Stimulated activated CD8-positive, alpha-beta memory T cell treated with anti-CD3 and anti-CD28 coated beads, Interleukin-4, amount 100 ng/mL, for 24 hours (primary cell): Measurements from ENCODE around the gene PLAGL2.
"Not testable (repeated sequence)": the region's sequence is repeated elsewhere in the genome, so short reads cannot be mapped to it uniquely, and the experiment has no call there.

Experiments used
- DNase-seq: peaks from one replicate; pipeline ENCODE4 v3.0.0-alpha.2; 2020; ENCODE audit warnings: low read depth

PLAGL2 gene

DNA sequence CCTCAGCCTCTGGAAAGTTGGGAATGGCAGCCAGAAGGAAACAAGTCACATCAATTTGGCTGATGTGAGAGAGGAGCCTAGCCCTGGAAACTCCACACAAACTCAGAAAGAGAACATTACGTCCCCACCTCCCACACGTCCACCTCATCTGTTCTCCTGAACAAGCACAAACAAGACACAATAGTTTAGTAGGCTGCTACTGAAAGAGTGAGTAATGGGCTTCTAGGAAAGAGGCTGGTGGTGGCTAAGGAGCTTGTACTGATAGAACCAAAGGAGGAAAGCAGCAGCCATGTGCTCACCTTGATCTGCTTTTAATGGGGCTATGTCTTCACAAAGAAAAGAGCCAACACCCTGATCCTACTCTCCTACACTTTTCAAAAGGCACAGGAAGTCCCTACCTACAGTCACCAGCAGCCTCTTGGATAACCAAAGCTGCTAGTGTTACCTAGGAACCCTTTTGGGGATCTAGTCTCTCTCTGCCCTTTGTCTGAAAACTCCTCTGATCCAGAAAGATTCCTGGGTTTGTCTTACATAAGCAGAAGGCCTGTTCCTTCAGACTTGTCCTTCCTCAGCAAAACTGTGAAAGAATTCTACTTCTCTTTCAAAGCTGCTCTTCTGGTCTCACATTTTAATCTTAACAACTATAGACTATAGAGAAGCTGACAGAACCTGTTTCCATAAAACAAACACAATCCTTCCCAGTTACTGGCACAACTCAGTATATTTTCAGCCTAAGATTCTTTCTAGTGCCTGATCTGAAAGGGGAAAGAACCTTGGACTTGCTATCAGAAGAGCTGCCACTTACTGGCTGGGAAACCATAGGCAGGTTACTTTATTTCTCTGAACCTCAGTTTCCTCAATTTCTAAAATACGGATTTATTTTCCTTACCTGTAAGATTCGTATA, 3.1 kb downstream of the PLAGL2 start:
- peak; percentile 61 for DNase-seq

GRCh38 chr20:32203356-32204204, 4.0 kb downstream of the PLAGL2 start:
- DNase-seq = no peak

- no peak for DNase-seq
Measured at GRCh38 chr20:32201977-32202363, 5.6 kb downstream of the PLAGL2 start.

GRCh38 chr20:32201296-32201976, 6.1 kb downstream of the PLAGL2 start:
- DNase-seq = no peak

- DNase-seq = no peak
Measured at GRCh38 chr20:32199006-32199405, 8.5 kb downstream of the PLAGL2 start.

DNA sequence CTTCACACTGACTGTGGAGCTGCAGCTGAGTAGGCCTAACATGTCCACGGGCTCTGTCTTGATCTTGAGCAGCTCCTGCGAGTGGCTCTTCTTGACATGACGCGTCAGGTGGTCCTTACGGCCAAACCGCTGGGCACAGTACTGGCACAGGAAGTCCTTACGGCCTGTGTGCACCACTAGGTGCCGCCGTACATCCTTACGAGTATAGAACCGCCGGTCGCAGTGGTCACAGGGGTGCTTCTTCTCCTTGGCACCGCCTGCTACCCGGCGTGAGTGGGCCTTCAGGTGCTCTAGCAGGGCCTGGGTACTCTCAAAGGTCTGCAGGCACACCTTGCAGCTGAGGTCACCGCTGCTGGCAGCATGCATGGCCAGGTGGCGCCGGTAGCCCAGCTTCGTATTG, 10.4 kb downstream of the PLAGL2 start:
- not testable (repeated sequence) for DNase-seq

- DNase-seq = not testable (repeated sequence)
Measured at GRCh38 chr20:32196613-32197012, 10.9 kb downstream of the PLAGL2 start.

GRCh38 chr20:32195581-32195980, 12.0 kb downstream of the PLAGL2 start:
- DNase-seq = no peak

GRCh38 chr20:32193996-32194395, 13.5 kb downstream of the PLAGL2 start:
- DNase-seq = no peak

DNA sequence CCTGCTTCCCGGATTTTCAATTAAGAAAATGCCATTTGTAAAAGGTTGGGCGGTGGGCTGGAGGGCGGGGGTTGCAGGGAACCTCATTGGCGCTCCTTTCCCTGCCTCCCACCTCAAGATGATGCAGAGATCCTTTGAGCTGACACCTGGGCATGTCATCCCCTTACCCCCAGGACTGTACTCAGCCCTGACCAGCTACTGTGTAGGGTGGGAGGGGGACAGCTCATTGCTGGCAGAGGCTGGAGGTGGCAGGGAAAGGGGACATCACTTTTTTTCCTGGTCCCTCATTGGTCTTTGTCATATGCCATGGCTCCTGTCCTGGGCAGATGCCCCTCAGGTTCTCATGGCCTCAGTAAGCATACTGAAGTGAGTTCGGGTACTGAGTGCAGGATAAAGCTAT, 14.2 kb downstream of the PLAGL2 start:
- not testable (repeated sequence) for DNase-seq

DNA sequence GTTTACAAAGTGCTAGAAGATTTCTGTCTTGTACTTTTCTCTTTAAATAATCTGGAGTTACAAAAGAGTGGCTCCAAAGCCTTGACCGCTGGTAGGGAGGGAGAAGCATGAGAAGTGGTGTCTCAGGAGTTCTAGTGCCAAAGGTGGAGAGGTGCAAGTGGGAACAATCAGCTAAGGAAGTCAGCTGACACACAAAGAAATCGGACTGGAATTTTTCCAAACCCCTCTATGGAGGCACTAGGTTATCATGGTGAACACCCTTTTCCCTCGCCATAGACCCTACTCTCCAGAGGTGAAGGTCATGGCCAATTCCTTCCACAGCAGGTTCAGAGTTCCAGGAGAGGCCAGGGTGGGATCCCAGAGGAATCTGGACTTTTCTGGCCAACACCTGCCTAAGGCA, 14.8 kb downstream of the PLAGL2 start:
- no peak for DNase-seq

- no peak for DNase-seq
Measured at GRCh38 chr20:32191873-32192272, 15.7 kb downstream of the PLAGL2 start.

GRCh38 chr20:32191422-32191821, 16.1 kb downstream of the PLAGL2 start:
- no peak for DNase-seq

GRCh38 chr20:32190616-32191415, 16.7 kb downstream of the PLAGL2 start:
- no peak for DNase-seq

- peak; percentile 38 for DNase-seq
Measured at GRCh38 chr20:32189691-32190615, 17.6 kb downstream of the PLAGL2 start.

DNA sequence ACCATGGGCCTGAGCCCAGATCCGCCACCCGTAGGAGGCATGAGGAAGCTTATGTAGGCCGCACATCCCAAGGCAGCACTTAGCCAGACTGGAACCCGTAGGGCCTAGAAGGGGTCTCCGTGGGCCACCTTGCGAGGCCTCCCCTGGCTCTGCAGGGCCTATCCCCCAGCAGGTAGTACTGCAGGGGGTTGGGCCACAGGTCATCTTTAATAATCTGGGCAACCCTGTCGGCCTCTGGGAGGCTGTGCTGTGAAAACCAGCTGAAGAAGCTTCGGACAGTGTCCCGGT, 18.5 kb downstream of the PLAGL2 start:
- DNase-seq = no peak

DNA sequence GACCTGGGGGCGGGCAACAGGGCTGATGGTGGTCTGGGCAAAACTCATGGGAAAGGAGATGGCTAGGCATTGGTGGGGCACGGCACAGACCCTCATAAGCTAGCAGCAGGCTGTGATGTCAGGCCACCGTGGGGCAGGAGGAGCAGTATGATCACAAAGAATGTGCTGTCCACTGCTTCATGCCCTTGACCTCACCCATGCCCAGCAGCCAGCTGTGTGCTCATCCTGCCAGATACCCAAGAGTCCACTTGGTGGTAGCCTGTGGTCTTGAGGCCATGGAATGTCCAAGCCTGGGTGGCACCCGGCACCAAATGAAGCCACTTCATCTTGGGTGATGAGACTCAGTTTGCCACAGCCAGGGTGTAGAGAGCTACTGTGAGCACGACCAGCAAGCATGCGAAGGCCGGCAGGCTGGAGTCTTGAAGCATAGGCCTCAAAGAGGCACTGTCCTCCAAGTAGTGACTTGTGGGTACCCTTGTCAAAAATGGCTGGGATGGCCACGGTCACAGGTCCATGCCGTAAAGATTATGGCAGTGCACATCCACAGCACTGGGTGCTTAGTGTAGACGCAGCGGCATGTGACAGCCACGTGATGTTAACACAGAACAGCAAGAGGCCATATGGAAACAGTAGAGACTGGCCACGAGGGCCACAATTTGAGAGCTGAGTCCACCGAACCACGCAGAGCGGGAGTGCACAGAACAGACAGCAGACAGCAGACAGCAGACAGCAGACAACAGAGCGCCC, 19.0 kb downstream of the PLAGL2 start:
- DNase-seq = no peak

GRCh38 chr20:32186506-32186905, 21.0 kb downstream of the PLAGL2 start:
- no peak for DNase-seq

GRCh38 chr20:32184961-32185603, 22.5 kb downstream of the PLAGL2 start:
- DNase-seq = no peak
